NOMO-1 treated with dmso at 0.1 percent for 144 hours (cell line): ENCODE measurements around the gene ATXN7.

Experiments
- DNase-seq: peaks from one replicate; lab custom pipeline; 2025; ENCODE audit not compliant: unreplicated experiment; lab: John Stamatoyannopoulos, UW

Gene ATXN7

GRCh38 chr3:63963496-63963895, 99.8 kb downstream of the ATXN7 start:
- no peak for DNase-seq

GRCh38 chr3:63964681-63965485, 101.2 kb downstream of the ATXN7 start:
- DNase-seq = no peak

- DNase-seq = no peak
These were observed 102.3 kb downstream of the ATXN7 start for GRCh38 chr3:63966007-63966406.

GRCh38 chr3:63966871-63967270, 103.2 kb downstream of the ATXN7 start:
- DNase-seq = no peak

- no peak for DNase-seq
These were observed 104.3 kb downstream of the ATXN7 start for GRCh38 chr3:63967675-63968611.

GRCh38 chr3:63968612-63969350, 105.1 kb downstream of the ATXN7 start:
- no peak for DNase-seq

GRCh38 chr3:63969876-63970275, 106.2 kb downstream of the ATXN7 start:
- DNase-seq = no peak

- DNase-seq = no peak
These were observed 107.2 kb downstream of the ATXN7 start for GRCh38 chr3:63970631-63971475.

GRCh38 chr3:63972196-63972595, 108.5 kb downstream of the ATXN7 start:
- no peak for DNase-seq

GRCh38 chr3:63972987-63973386, 109.3 kb downstream of the ATXN7 start:
- DNase-seq = no peak

- DNase-seq = no peak
These were observed 109.7 kb downstream of the ATXN7 start for GRCh38 chr3:63973406-63973805.

- no peak for DNase-seq
These were observed 110.8 kb downstream of the ATXN7 start for GRCh38 chr3:63974451-63974850.

- DNase-seq = no peak
These were observed 112.1 kb downstream of the ATXN7 start for GRCh38 chr3:63975723-63976122.

GRCh38 chr3:63976161-63976871, 112.6 kb downstream of the ATXN7 start:
- DNase-seq = peak; percentile 51

- no peak for DNase-seq
These were observed 113.2 kb downstream of the ATXN7 start for GRCh38 chr3:63976872-63977200.

- no peak for DNase-seq
These were observed 114.2 kb downstream of the ATXN7 start for GRCh38 chr3:63977893-63978292.

GRCh38 chr3:63979093-63979885, 115.6 kb downstream of the ATXN7 start:
- no peak for DNase-seq

- DNase-seq = no peak
These were observed 116.4 kb downstream of the ATXN7 start for GRCh38 chr3:63980019-63980418.

GRCh38 chr3:63980830-63981498, 117.3 kb downstream of the ATXN7 start:
- no peak for DNase-seq
